Neural cell (in vitro differentiated cells): ENCODE measurements around the gene NFS1. TPM values are rescaled to one million over a fixed set of nuclear protein-coding genes. Genes with fewer than 3 reads are reported as not detected.

ENCODE experiments used
- H2AFZ ChIP-seq: fragments of 200-600, 300-800 bp; sonication (generic), shearing (Covaris generic); 2 replicates; pipeline ENCODE4 v1.6.0; 2014; ENCODE audit warnings: low read depth, mild to moderate bottlenecking, antibody characterized with exemption, low read length, moderate library complexity
- H3F3A ChIP-seq: fragments of 200-600 bp; shearing (Covaris generic); 2 replicates; pipeline ENCODE4 v1.6.1; 2016; ENCODE audit warnings: mild to moderate bottlenecking, moderate library complexity, mixed read lengths, antibody characterized with exemption, low read length; ENCODE audit not compliant: insufficient read depth, poor library complexity, severe bottlenecking
- H3K27ac ChIP-seq: fragments of 200-600, 300-800 bp; sonication (generic), shearing (Covaris generic); 2 replicates; pipeline ENCODE4 v1.5.1; 2014; ENCODE audit warnings: mild to moderate bottlenecking, low read length, moderate library complexity
- H3K27me3 ChIP-seq: fragments of 300-800, 200-600 bp; sonication (generic), shearing (Covaris generic); 2 replicates; pipeline ENCODE4 v1.6.0; 2014; ENCODE audit warnings: mild to moderate bottlenecking, low read depth, low read length, moderate library complexity; ENCODE audit not compliant: insufficient read depth
- H3K36me3 ChIP-seq: fragments of 300-800, 200-600 bp; sonication (generic), shearing (Covaris generic); 2 replicates; pipeline ENCODE4 v1.5.1; 2014; ENCODE audit warnings: mild to moderate bottlenecking, antibody characterized with exemption, low read length, moderate library complexity; ENCODE audit not compliant: insufficient read depth
- H3K4me2 ChIP-seq: fragments of 300-800, 200-600 bp; sonication (generic), shearing (Covaris generic); 2 replicates; pipeline ENCODE4 v1.6.0; 2014; ENCODE audit warnings: mild to moderate bottlenecking, low read length
- H3K4me3 ChIP-seq: fragments of 300-800, 200-600 bp; sonication (generic), shearing (Covaris generic); 2 replicates; pipeline ENCODE4 v1.5.1; 2014; ENCODE audit warnings: mild to moderate bottlenecking, low read length, moderate library complexity
- H3K79me2 ChIP-seq: fragments of 200-600 bp; shearing (Covaris generic); replicated peaks from 2 replicates; pipeline ENCODE4 v1.6.0; 2014; ENCODE audit warnings: mild to moderate bottlenecking, low read length, moderate library complexity; ENCODE audit not compliant: insufficient read depth
- H3K9ac ChIP-seq: fragments of 300-800, 200-600 bp; sonication (generic), shearing (Covaris generic); 2 replicates; pipeline ENCODE4 v1.6.1; 2016; ENCODE audit warnings: mild to moderate bottlenecking, low read length, mixed read lengths
- H3K9me2 ChIP-seq: fragments of 200-600 bp; shearing (Covaris generic); 2 replicates; pipeline ENCODE4 v1.6.1; 2016; ENCODE audit warnings: mild to moderate bottlenecking, low read length, mixed read lengths; ENCODE audit not compliant: insufficient read depth
- H3K9me3 ChIP-seq: fragments of 200-600, 300-800 bp; sonication (generic), shearing (Covaris generic); 2 replicates; pipeline ENCODE4 v1.6.1; 2016; ENCODE audit warnings: mild to moderate bottlenecking, mixed run types, low read length, moderate library complexity, mixed read lengths
- H4K20me1 ChIP-seq: fragments of 200-600 bp; shearing (Covaris generic); 2 replicates; pipeline ENCODE4 v1.6.1; 2016; ENCODE audit warnings: mild to moderate bottlenecking, mixed run types; ENCODE audit not compliant: insufficient read depth
- CTCF ChIP-seq: fragments of 450-650 bp; IDR thresholded peaks from 2 replicates; pipeline ENCODE4 v1.5.1; 2014; ENCODE audit warnings: antibody characterized with exemption, mild to moderate bottlenecking, moderate library complexity; ENCODE audit not compliant: poor library complexity, severe bottlenecking
- EP300 ChIP-seq: fragments of 450-650 bp; conservative IDR thresholded peaks from 2 replicates; pipeline ENCODE4 v1.6.1; 2014; ENCODE audit warnings: antibody characterized with exemption, mild to moderate bottlenecking, moderate library complexity; ENCODE audit not compliant: poor library complexity, severe bottlenecking
- EZH2 ChIP-seq: fragments of 200-600, 300-800 bp; shearing (Covaris generic), sonication (generic); IDR thresholded peaks from 2 replicates; pipeline ENCODE4 v1.6.1; 2014; ENCODE audit warnings: antibody characterized with exemption, low read length, borderline replicate concordance, mild to moderate bottlenecking; ENCODE audit not compliant: insufficient read depth, poor library complexity, severe bottlenecking
- MXI1 ChIP-seq: fragments of 450-650 bp; conservative IDR thresholded peaks from 2 replicates; pipeline ENCODE4 v1.6.1; 2014; ENCODE audit warnings: antibody characterized with exemption, mild to moderate bottlenecking; ENCODE audit not compliant: poor library complexity, severe bottlenecking
- POLR2AphosphoS5 ChIP-seq: IDR thresholded peaks from 2 replicates; pipeline ENCODE4 v1.6.1; 2012
- RAD21 ChIP-seq: fragments of 450-650 bp; conservative IDR thresholded peaks from 2 replicates; pipeline ENCODE4 v1.6.1; 2014; ENCODE audit warnings: antibody characterized with exemption, mild to moderate bottlenecking, moderate library complexity
- REST ChIP-seq: IDR thresholded peaks from 2 replicates; pipeline ENCODE4 v1.6.1; 2012; ENCODE audit warnings: borderline replicate concordance
- SMC3 ChIP-seq: fragments of 450-650 bp; conservative IDR thresholded peaks from 2 replicates; pipeline ENCODE4 v1.6.1; 2014; ENCODE audit warnings: antibody characterized with exemption, mild to moderate bottlenecking, moderate library complexity; ENCODE audit not compliant: poor library complexity
- TAF1 ChIP-seq: IDR thresholded peaks from 2 replicates; pipeline ENCODE4 v1.6.1; 2012; ENCODE audit warnings: low read depth
- polyA plus RNA-seq: library from polyadenylated mRNA; depleted of rRNA; stranded (reverse); fragments of >200 nt; gene quantifications from 2 replicates; pipeline ENCODE4 v1.2.3, GENCODE V29; 2014

NFS1 gene
- polyA plus RNA-seq, 1 donor from 2014 or later = 55.2 TPM

DNA sequence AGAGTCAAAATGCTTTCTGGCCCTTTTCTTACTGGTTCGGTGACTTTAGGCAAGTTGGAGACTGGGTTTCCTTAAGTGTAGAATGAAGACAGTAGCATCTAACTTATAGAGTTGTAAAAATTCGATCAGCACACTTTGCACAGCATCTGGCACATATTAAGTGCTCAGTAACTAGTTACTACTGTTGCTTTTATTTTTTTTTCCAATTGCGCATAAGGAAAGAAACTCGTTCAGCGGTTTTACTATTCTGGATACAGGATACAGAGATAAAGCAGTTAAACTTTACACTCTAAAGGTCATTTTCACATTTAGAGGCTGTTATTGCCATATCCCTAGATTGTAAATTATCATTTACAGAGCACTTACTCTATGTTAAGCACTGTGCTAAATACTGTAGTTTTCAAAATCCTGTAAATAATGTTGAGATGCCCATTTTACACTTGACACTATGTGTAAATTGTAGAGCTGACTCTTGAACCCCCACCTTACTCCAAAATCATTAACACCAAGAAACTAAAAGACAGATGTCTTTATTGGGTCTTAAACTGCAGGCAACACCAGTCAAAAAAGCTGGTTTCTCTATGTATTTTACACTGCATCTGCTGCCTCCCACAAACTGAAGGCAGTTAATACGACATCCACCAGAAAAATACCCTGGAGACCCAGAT is 939 bp upstream of the NFS1 start:
- Histone ChIP-seq H3K27ac (peak overlapping the region; percentile 79), H2AFZ (peak overlapping the region; percentile 78), H3K36me3 (peaks cover 9% of the 10 kb centered on the region)

DNA sequence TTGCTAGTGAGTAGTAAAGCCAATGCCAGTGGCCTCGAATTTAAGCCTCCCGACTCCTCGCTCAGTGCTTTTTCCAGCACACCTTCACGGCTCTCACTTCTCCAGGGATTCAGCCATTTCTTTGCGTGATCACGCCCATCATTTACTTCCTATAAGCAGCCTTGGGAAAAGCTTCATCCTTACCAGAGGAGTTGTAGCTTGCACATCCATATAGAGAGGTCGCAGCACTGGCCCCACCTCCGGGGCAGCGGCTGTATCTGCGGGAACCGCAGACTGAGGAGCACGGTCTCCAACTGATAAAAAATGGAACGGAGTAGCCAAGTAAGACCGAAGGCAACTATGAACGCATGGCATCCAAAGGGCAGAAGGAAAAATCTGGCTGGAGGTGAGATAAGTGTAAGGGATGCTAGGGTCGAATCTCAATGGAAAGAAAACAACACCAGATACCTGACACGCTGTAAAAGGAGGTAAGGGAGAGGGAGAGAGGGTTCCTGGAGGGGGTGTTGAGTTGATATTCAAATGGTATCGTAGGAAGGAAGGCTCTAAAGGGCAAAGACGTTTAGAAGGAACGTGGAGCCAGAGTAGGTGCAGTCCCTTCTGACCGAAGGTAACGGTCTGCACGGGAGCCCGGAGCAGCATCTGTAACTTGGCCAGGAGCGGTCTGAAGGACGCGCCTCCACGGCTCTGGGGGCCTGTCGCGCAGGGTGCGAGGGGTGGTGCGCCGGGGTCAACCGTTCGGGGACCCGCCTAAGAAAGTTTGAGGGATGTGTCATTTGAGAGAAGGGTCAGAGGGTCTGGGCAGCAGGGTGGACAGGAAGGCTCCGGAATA is 640 bp downstream of the NFS1 start:
- Histone ChIP-seq H2AFZ (peak overlapping the region; percentile 95), H3K27me3 (no peaks in the 10 kb centered on the region), H3K4me2 (peak overlapping the region; percentile 90), H3K9me3 (no peaks in the 10 kb centered on the region), H3K36me3 (peaks cover 5% of the 10 kb centered on the region), H3K27ac (peak overlapping the region; percentile 79), H3K9ac (peak overlapping the region; percentile 83), H3K4me3 (peak overlapping the region; percentile 79), H3K9me2 (no peaks in the 10 kb centered on the region), H3F3A (peaks cover 10% of the 10 kb centered on the region), H4K20me1 (no peaks in the 10 kb centered on the region), H3K79me2 (peaks cover 14% of the 10 kb centered on the region)
- TF ChIP-seq TAF1 (no peak), CTCF (no peak), MXI1 (no peak), EP300 (no peak), RAD21 (no peak), SMC3 (no peak), EZH2 (no peak), REST (no peak), POLR2AphosphoS5 (no peak)

More for the DNA sequence above, 939 bp upstream of the NFS1 start:
- Histone ChIP-seq H3F3A (peaks cover 10% of the 10 kb centered on the region), H3K4me3 (peak overlapping the region; percentile 79), H3K79me2 (peaks cover 14% of the 10 kb centered on the region), H3K9me2 (no peaks in the 10 kb centered on the region), H4K20me1 (no peaks in the 10 kb centered on the region), H3K4me2 (peak overlapping the region; percentile 87), H3K9ac (peak overlapping the region; percentile 83), H3K9me3 (no peaks in the 10 kb centered on the region), H3K27me3 (no peaks in the 10 kb centered on the region)
- TF ChIP-seq POLR2AphosphoS5 = no peak
- TF ChIP-seq SMC3 = no peak
